Caco-2 (cell line): ENCODE data around the gene MCM3AP. TPM values are rescaled to one million over a fixed set of nuclear protein-coding genes. Genes with fewer than 3 reads are reported as not detected.
A peak's percentile ranks its signal among the peaks of the same experiment; 100 is the strongest.

ENCODE experiments used
- BruUV-seq: library from RNA; stranded (reverse); fragments of 400-500 nt; replicated peaks from 2 replicates; lab custom pipeline; 2021; lab: Mats Ljungman, UMichigan
- CTCF ChIA-PET: fragments of 300-600 bp; sonication (Branson Sonifier 250); formaldehyde crosslinking; loops from one replicate; lab custom pipeline; 2022; ENCODE audit warnings: antibody characterized with exemption; lab: Charles Lee
- POLR2A ChIA-PET: fragments of 300-600 bp; sonication (Branson Sonifier 250); formaldehyde crosslinking; loops from one replicate; lab custom pipeline; 2022; ENCODE audit warnings: antibody characterized with exemption; lab: Charles Lee
- DNase-seq, 2 experiments: peaks; one replicate each; pipeline versions ENCODE4 v3.0.0 to v3.0.0-alpha.2; 2020 to 2022
- H3K27me3 ChIP-seq: replicated peaks from 2 replicates; pipeline ENCODE4 v1.6.0; 2011; ENCODE audit warnings: low read length; ENCODE audit not compliant: control insufficient read depth, insufficient read depth
- H3K36me3 ChIP-seq: 2 replicates; pipeline ENCODE4 v1.5.1; 2011; ENCODE audit warnings: low read length; ENCODE audit not compliant: control insufficient read depth, insufficient read depth
- H3K4me1 ChIP-seq: fragments of 250-450 bp; sonication (Bioruptor Pico); 2 replicates; pipeline ENCODE4 v1.5.1; 2020; ENCODE audit warnings: mild to moderate bottlenecking
- H3K4me3 ChIP-seq: 2 replicates; pipeline ENCODE4 v1.5.1; 2011; ENCODE audit warnings: low read depth, mild to moderate bottlenecking, control low read depth, low read length
- H3K9me3 ChIP-seq: fragments of 250-450 bp; sonication (Bioruptor Pico); 2 replicates; pipeline ENCODE4 v1.5.1; 2020; ENCODE audit warnings: mild to moderate bottlenecking, moderate library complexity
- H3K27ac Mint-ChIP-seq: one replicate; pipeline ENCODE4 v1.8.0; 2022; ENCODE audit warnings: mixed read lengths; ENCODE audit not compliant: unreplicated experiment
- H3K27me3 Mint-ChIP-seq: one replicate; pipeline ENCODE4 v1.8.0; 2022; ENCODE audit warnings: mixed read lengths; ENCODE audit not compliant: insufficient read depth, unreplicated experiment
- H3K36me3 Mint-ChIP-seq: one replicate; pipeline ENCODE4 v1.8.0; 2022; ENCODE audit warnings: mild to moderate bottlenecking, mixed read lengths; ENCODE audit not compliant: insufficient read depth, unreplicated experiment
- H3K4me1 Mint-ChIP-seq: one replicate; pipeline ENCODE4 v1.8.0; 2022; ENCODE audit warnings: low read depth, mixed read lengths; ENCODE audit not compliant: unreplicated experiment
- H3K4me3 Mint-ChIP-seq: one replicate; pipeline ENCODE4 v1.8.0; 2022; ENCODE audit warnings: mild to moderate bottlenecking, moderate library complexity, mixed read lengths; ENCODE audit not compliant: unreplicated experiment
- H3K9me3 Mint-ChIP-seq: one replicate; pipeline ENCODE4 v1.8.0; 2022; ENCODE audit warnings: mixed read lengths; ENCODE audit not compliant: unreplicated experiment
- CTCF ChIP-seq, 2 experiments: fragments of 200-600 bp in 1 of 2; IDR thresholded peaks; 1 replicate in 1 of 2; 2 replicates in 1 of 2; pipeline versions ENCODE4 v1.5.1 to v1.8.0; 2011 to 2022; ENCODE audit warnings: antibody characterized with exemption in 1 of 2, control low read depth in 1 of 2, inconsistent platforms in 1 of 2, low read depth in 1 of 2, low read length in 1 of 2, mild to moderate bottlenecking in 1 of 2, moderate library complexity in 1 of 2; ENCODE audit not compliant: insufficient read depth in 1 of 2, severe bottlenecking in 1 of 2, unreplicated experiment in 1 of 2
- intact Hi-C: fragments of 100-400 bp; cut with micrococcal nuclease; formaldehyde crosslinking; loops from one replicate; pipeline ENCODE4 v1.10.0; 2022; ENCODE audit not compliant: unreplicated experiment
- total RNA-seq: library from RNA; stranded (reverse); gene quantifications from 2 replicates; pipeline ENCODE4 v1.2.3, GENCODE V29; 2022

The MCM3AP gene
- total RNA-seq, 1 experiment from 2014 or later = 88.1 TPM

DNA sequence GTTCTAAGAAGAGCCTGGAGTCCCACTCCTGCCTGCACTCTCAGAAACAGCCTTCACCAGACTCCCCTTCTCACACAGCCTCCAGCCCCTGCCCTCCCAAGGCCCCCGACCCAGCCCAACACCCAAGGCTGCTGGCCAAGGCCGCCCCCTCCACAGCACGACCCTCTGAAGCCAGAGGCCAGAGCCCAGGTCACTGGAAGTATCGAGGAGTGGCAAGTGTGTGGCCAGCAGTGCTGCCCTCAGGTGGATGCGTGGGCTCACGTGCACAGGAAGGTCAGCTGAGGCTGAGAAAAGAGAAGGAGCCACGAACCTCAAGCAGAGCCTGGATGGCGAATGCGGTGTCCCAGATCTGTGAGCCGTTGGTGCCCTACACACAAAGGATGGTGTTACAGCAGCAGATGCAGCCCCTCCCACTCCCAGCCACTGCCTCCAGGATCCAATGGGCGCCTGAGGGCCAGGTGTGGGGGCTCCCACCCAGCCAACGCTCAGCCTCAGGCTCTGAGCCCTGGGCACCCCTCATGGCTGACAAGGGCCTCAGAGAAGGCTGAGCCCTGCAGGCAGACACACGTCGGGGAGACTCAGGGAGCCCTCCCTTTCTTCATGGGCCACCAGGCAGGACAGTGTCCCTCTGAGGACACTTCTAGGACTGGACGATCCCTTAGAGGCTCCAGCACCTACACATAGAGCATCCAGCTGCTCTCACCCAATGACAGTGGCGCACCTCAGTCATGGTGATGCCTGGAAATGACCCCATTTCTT, 74.9 kb downstream of the MCM3AP start:
- TF ChIP-seq CTCF (IDR thresholded peaks at IDR 0.05; ENCODE audit: insufficient read depth in 1 of 2, low read depth in 1 of 2, low read length in 1 of 2, severe bottlenecking in 1 of 2, unreplicated experiment in 1 of 2) = peak in 1 of 2 experiments; percentile 14
- Histone ChIP-seq H3K36me3 (peaks cover 3% of the 10 kb centered on the region), H3K27me3 (no peaks in the 10 kb centered on the region), H3K4me3 (no peak overlapping the region), H3K4me1 (no peaks in the 10 kb centered on the region), H3K9me3 (no peaks in the 10 kb centered on the region)
- BruUV-seq = no TSS peak
- Mint-ChIP-seq H3K27ac (no peak overlapping the region), H3K4me3 (no peak overlapping the region), H3K27me3 (no peaks in the 10 kb centered on the region), H3K36me3 (peaks cover 33% of the 10 kb centered on the region), H3K4me1 (no peaks in the 10 kb centered on the region), H3K9me3 (no peaks in the 10 kb centered on the region)
- DNase-seq = no peak
- CTCF ChIA-PET = interaction anchor here (1.0 kb wide), 1 partner anchor 67 kb away, joined by 4 read pairs; no protein-coding TSS in a partner anchor
- intact Hi-C loops = no loop called here
- POLR2A ChIA-PET = no interaction called here

GRCh38 chr21:46208761-46209721, 76.4 kb downstream of the MCM3AP start:
- BruUV-seq = no TSS peak
- TF ChIP-seq CTCF (IDR thresholded peaks at IDR 0.05; ENCODE audit: insufficient read depth in 1 of 2, low read depth in 1 of 2, low read length in 1 of 2, severe bottlenecking in 1 of 2, unreplicated experiment in 1 of 2) = no peak
- Mint-ChIP-seq H3K9me3 (no peaks in the 10 kb centered on the region), H3K4me1 (no peaks in the 10 kb centered on the region), H3K27me3 (no peaks in the 10 kb centered on the region), H3K4me3 (no peak overlapping the region), H3K36me3 (peaks cover 37% of the 10 kb centered on the region), H3K27ac (no peak overlapping the region)
- H3K4me3 ChIP-seq = no peak overlapping the region
- ChIA-PET CTCF (no interaction called here), POLR2A (no interaction called here)
- H3K4me1 ChIP-seq = no peaks in the 10 kb centered on the region
- no peaks in the 10 kb centered on the region for H3K27me3 ChIP-seq
- no peak for DNase-seq
- no peaks in the 10 kb centered on the region for H3K9me3 ChIP-seq
- intact Hi-C loops = no loop called here
- peaks cover 3% of the 10 kb centered on the region for H3K36me3 ChIP-seq

DNA sequence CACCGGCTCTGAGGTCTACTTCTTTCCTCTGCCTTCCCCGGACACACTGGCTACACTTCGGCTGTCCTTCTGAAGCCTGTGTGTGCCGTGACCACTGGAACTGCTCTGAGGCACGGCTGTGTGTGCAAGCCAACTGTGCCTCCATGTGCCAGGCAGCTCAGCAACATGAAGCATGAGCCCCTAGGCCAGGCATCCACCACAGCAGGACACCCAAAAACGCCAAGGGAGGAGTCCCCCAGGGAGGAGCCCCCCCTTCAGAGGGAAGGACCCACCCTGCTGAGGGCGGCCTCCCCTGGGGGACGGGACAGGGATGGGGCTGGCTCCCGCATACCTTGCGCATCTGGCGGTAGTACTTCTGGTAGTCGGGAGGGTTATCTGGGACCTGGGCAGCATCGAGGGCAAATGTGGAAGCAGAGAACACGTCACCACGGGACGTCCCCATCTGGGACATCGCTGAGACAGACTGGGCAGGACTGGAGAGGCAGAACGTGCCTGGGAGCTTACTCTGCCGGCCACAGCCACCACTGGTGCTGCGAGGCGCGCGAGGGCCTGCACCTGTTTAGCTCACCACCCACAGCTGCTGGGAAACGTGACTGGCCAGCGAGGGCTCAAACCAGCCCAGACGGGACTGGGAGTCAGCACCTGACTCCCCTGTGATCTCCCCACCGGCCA, 77.4 kb downstream of the MCM3AP start:
- H3K9me3 ChIP-seq = no peaks in the 10 kb centered on the region
- H3K4me3 ChIP-seq = no peak overlapping the region
- no peak overlapping the region for H3K4me3 Mint-ChIP-seq
- H3K4me1 Mint-ChIP-seq = no peaks in the 10 kb centered on the region
- H3K36me3 ChIP-seq = peaks cover 3% of the 10 kb centered on the region
- DNase-seq = no peak
- H3K27me3 Mint-ChIP-seq = no peaks in the 10 kb centered on the region
- H3K9me3 Mint-ChIP-seq = no peaks in the 10 kb centered on the region
- BruUV-seq = no TSS peak
- POLR2A ChIA-PET = no interaction called here
- no peaks in the 10 kb centered on the region for H3K27me3 ChIP-seq
- TF ChIP-seq CTCF (IDR thresholded peaks at IDR 0.05; ENCODE audit: insufficient read depth in 1 of 2, low read depth in 1 of 2, low read length in 1 of 2, severe bottlenecking in 1 of 2, unreplicated experiment in 1 of 2) = no peak
- H3K27ac Mint-ChIP-seq = no peak overlapping the region
- peaks cover 47% of the 10 kb centered on the region for H3K36me3 Mint-ChIP-seq
- H3K4me1 ChIP-seq = no peaks in the 10 kb centered on the region
- CTCF ChIA-PET = interaction anchor here (0.6 kb wide), 1 partner anchor 190 kb away, joined by 3 read pairs; no protein-coding TSS in a partner anchor
- intact Hi-C loops = no loop called here
